T-helper 2 cell treated with Interferon-gamma antibody and Interleukin-4, amounts not matched to agents 100 ng/mL and 5 ng/mL, for 36 hours (primary cell): ENCODE measurements around the gene CSTPP1. TPM values are rescaled to one million over a fixed set of nuclear protein-coding genes. Genes with fewer than 3 reads are reported as not detected.
"Not testable (repeated sequence)": the region's sequence is repeated elsewhere in the genome, so short reads cannot be mapped to it uniquely, and the experiment has no call there.

Experiments used
- intact Hi-C: fragments of 100-400 bp; cut with micrococcal nuclease; formaldehyde crosslinking; loops from one replicate; pipeline ENCODE4 v1.15.1; 2023
- total RNA-seq: library from RNA; stranded (reverse); gene quantifications from 2 replicates; pipeline ENCODE4 v1.2.3, GENCODE V29; 2022

The CSTPP1 gene
- total RNA-seq, 1 donor from 2014 or later, result 17.4 TPM

- intact Hi-C loops, result no loop called here
Observed at GRCh38 chr11:46912526-46913150, 23.9 kb upstream of the CSTPP1 start.

- intact Hi-C loops, result no loop called here
Observed at GRCh38 chr11:46913484-46913883, 23.1 kb upstream of the CSTPP1 start.

- intact Hi-C loops, result no loop called here
Observed at GRCh38 chr11:46914363-46914762, 22.2 kb upstream of the CSTPP1 start.

GRCh38 chr11:46914910-46915309 is 21.7 kb upstream of the CSTPP1 start:
- intact Hi-C loops, result no loop called here

- intact Hi-C loops, result no loop called here
Observed at GRCh38 chr11:46916286-46917108, 20.1 kb upstream of the CSTPP1 start.

- intact Hi-C loops, result no loop called here
Observed at GRCh38 chr11:46917109-46917761, 19.3 kb upstream of the CSTPP1 start.

GRCh38 chr11:46917762-46918082 is 18.8 kb upstream of the CSTPP1 start:
- intact Hi-C loops, result loop anchor here (2.0 kb wide), 1 partner anchor 235 kb away; no protein-coding TSS in a partner anchor

- intact Hi-C loops, result loop anchor here (2.0 kb wide), 1 partner anchor 235 kb away; no protein-coding TSS in a partner anchor
Observed at GRCh38 chr11:46918083-46918787, 18.3 kb upstream of the CSTPP1 start, which contains the start of gene LRP4. LRP4 (minus strand) TSS chr11:46918550; CDS start chr11:46918379, 171 bp downstream.

GRCh38 chr11:46918788-46919513 is 17.6 kb upstream of the CSTPP1 start:
- intact Hi-C loops, result loop anchor here (2.0 kb wide), 1 partner anchor 234 kb away; no protein-coding TSS in a partner anchor

GRCh38 chr11:46920755-46921154 is 15.8 kb upstream of the CSTPP1 start:
- intact Hi-C loops, result loop anchor here (2.0 kb wide), 2 partner anchors 16 to 32 kb away; partner anchors contain the start of gene CSTPP1

GRCh38 chr11:46927928-46928327 is 8.6 kb upstream of the CSTPP1 start:
- intact Hi-C loops, result not testable (repeated sequence)

GRCh38 chr11:46928701-46929100 is 7.9 kb upstream of the CSTPP1 start:
- intact Hi-C loops, result not testable (repeated sequence)

- intact Hi-C loops, result no loop called here
Observed at GRCh38 chr11:46930089-46930488, 6.5 kb upstream of the CSTPP1 start.

- intact Hi-C loops, result no loop called here
Observed at GRCh38 chr11:46942172-46942571, 5.6 kb downstream of the CSTPP1 start.

- intact Hi-C loops, result no loop called here
Observed at GRCh38 chr11:46944356-46945075, 8.0 kb downstream of the CSTPP1 start.

- intact Hi-C loops, result no loop called here
Observed at GRCh38 chr11:46947399-46948077, 11.0 kb downstream of the CSTPP1 start.

- intact Hi-C loops, result no loop called here
Observed at GRCh38 chr11:46948378-46949131, 12.0 kb downstream of the CSTPP1 start.

GRCh38 chr11:46949297-46949696 is 12.7 kb downstream of the CSTPP1 start:
- intact Hi-C loops, result no loop called here

GRCh38 chr11:46951864-46952263 is 15.3 kb downstream of the CSTPP1 start:
- intact Hi-C loops, result no loop called here
